HUES48 (cell line): ENCODE results near the gene TBC1D10A.

Experiments
- H3K27ac ChIP-seq: one replicate; pipeline ENCODE4 v1.7.0; 2013; ENCODE audit warnings: low read depth, low read length, inconsistent platforms
- H3K27me3 ChIP-seq: 2 replicates; pipeline ENCODE4 v1.6.1; 2013; ENCODE audit warnings: mild to moderate bottlenecking, low read length; ENCODE audit not compliant: control insufficient read depth, insufficient read depth
- H3K36me3 ChIP-seq: 2 replicates; pipeline ENCODE4 v1.6.1; 2013; ENCODE audit warnings: low read length; ENCODE audit not compliant: control insufficient read depth, insufficient read depth
- H3K4me1 ChIP-seq: 2 replicates; pipeline ENCODE4 v1.6.1; 2013; ENCODE audit warnings: mild to moderate bottlenecking, low read length; ENCODE audit not compliant: control insufficient read depth, insufficient read depth
- H3K4me3 ChIP-seq: 2 replicates; pipeline ENCODE4 v1.5.1; 2013; ENCODE audit warnings: mild to moderate bottlenecking, low read depth, low read length
- H3K9ac ChIP-seq: 2 replicates; pipeline ENCODE4 v1.6.1; 2013; ENCODE audit warnings: mild to moderate bottlenecking, low read depth, low read length, moderate library complexity
- H3K9me3 ChIP-seq: 2 replicates; pipeline ENCODE4 v1.6.1; 2013; ENCODE audit warnings: low read length; ENCODE audit not compliant: control insufficient read depth, insufficient read depth

The TBC1D10A gene

DNA sequence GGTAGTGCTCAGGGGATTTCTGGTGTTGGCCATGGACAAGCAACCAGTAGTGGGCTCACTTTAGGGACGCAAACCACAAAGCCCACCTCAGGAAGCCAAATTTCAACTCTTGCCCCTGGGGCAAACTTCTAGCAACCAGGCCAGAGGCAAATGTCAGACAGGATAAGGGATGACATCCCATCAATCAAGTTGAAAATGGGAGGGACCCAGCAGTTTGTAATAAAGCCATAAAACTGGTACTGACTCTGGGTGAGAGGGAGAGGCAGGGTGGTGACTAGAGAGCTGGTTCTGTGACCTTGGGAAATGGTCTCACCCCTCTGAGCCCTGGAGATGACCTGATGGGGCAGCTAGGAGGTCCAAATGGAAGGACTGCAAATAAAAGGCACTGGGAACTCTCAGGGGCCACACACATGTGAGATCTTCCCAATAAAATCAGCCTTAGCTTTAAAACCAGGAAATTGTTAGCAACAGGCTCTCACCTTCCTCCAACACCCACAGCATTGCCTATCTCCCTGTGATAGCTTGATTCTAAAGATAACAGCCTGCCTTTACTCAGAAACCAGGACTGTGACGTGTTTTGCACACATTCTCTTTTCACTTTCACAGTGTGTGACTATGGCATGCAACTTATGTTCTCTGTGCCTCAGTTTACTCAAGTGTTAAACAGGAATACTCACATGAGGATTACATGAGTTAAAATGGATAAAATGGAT is 6.4 kb upstream of the TBC1D10A start:
- Histone ChIP-seq H3K36me3 (peaks cover 72% of the 10 kb centered on the region), H3K9me3 (no peaks in the 10 kb centered on the region), H3K27ac (no peak overlapping the region)

DNA sequence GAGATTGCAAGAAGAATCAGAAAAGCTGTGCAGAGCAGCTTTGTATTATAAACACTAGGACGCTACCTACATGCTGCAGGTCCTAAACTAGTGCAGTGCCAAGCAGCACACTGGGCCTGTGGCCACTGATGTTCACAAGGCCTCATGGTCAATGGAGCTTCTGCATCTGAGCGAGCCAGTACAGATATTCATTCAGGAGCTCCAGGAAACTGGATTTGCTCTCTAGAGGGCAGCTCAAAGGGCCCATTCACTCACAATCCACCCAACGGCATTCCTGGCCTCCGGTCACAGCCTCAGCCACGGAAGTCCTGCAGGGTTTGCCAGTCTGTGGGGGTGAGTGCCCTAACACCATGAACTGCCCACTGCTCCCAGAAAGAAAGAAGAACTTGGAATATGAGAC is 5.8 kb upstream of the TBC1D10A start:
- Histone ChIP-seq H3K27ac (no peak overlapping the region), H3K9ac (no peak overlapping the region), H3K4me1 (peaks cover 4% of the 10 kb centered on the region), H3K9me3 (no peaks in the 10 kb centered on the region), H3K27me3 (no peaks in the 10 kb centered on the region), H3K36me3 (peaks cover 66% of the 10 kb centered on the region), H3K4me3 (no peak overlapping the region)

More for the DNA sequence above, 6.4 kb upstream of the TBC1D10A start:
- Histone ChIP-seq H3K4me3 (no peak overlapping the region), H3K9ac (no peak overlapping the region), H3K4me1 (no peaks in the 10 kb centered on the region), H3K27me3 (no peaks in the 10 kb centered on the region)

DNA sequence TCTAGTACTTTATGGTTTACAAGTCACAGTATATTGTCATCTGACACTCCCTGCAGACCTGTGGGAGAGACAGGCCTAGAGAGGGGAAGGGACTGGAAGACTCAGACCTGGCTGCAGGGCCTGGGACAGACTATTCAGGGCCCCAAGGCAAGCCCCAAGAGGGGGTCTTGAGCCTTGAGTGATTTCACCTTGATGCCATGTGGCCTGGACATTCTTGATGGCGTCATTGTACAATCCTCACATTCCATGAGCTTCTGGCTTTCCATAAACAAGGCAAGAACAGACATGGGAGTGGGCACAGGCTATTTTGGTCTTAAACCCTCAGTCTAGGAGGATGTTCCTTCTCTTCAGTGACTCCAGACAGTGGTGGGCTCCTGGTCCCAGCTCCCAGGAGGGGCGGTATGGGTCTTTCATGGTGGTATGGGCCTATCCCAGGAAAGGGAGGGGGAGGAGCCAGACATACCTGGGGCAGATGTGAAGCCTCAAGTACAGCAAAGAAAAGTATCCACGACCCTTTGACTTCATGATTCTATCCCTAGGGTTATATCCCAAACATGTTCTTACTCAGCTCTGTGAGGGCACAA is 1.8 kb upstream of the TBC1D10A start:
- no peak overlapping the region for H3K9ac ChIP-seq

GRCh38 chr22:30327864-30328345 is 1.2 kb upstream of the TBC1D10A start:
- H3K9ac ChIP-seq = no peak overlapping the region

More for the DNA sequence above, 1.8 kb upstream of the TBC1D10A start:
- no peaks in the 10 kb centered on the region for H3K9me3 ChIP-seq
- H3K27ac ChIP-seq = no peak overlapping the region
- H3K4me1 ChIP-seq = peaks cover 15% of the 10 kb centered on the region
- H3K27me3 ChIP-seq = no peaks in the 10 kb centered on the region
- peaks cover 26% of the 10 kb centered on the region for H3K36me3 ChIP-seq
- H3K4me3 ChIP-seq = no peak overlapping the region

DNA sequence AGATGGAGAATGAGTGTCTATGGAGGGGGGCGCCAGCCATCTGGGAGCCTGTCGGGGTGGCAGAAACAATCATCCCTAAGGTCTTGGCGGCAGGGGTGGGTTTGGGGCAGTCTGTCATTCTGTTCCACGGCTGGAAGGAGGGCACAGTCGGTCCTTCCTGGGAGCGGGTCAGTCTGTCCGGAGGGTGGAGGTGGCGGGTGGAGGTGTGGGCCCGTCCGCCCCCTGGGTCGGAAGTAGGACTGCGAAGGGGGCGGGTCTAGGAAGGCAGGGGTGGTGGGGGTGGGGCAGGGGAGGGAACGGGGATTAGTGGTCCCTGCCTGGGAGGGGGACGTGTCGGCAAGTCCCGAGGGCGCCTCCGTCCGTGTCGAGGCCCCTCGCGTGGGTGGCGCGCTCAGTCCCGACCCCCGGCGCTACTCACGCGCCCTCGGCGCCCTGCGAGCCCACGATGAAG is 461 bp downstream of the TBC1D10A start:
- Histone ChIP-seq H3K27ac (peak overlapping the region; percentile 47), H3K36me3 (peaks cover 6% of the 10 kb centered on the region), H3K4me1 (peaks cover 15% of the 10 kb centered on the region), H3K27me3 (no peaks in the 10 kb centered on the region), H3K4me3 (peak overlapping the region; percentile 94), H3K9ac (no peak overlapping the region; the same call in 1 of the 2 replicates), H3K9me3 (no peaks in the 10 kb centered on the region)

More at GRCh38 chr22:30327864-30328345, 1.2 kb upstream of the TBC1D10A start:
- H3K9me3 ChIP-seq = no peaks in the 10 kb centered on the region
- H3K36me3 ChIP-seq = peaks cover 20% of the 10 kb centered on the region
- no peak overlapping the region for H3K4me3 ChIP-seq
- peaks cover 15% of the 10 kb centered on the region for H3K4me1 ChIP-seq
- no peak overlapping the region for H3K27ac ChIP-seq
- no peaks in the 10 kb centered on the region for H3K27me3 ChIP-seq

DNA sequence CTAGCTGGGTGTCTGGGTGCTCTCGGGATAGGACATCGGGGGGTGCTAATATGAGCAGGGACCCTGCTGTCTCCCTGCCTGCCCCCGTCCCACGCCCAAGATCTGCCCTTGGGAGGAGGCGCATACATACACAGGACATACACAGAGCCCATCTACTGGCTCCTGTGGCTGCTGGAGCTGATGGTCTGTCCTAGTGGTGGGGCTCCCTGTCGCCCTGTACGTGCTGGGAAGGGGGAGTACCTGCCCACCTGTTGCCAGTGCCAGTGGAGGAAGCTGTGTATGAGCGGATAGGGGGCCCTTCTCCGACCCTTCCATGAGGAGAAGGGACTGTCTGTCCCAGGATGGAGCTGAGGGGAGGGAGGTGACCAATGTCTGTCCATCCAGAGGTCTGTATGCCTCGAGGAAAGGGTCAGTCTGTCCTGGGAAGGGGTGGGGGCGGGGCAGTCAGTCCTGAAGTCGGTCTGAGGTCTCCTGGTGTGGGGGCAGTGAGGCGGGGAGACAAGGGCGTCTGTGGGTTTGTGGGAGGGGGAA is 952 bp downstream of the TBC1D10A start:
- Histone ChIP-seq H3K27ac (no peak overlapping the region), H3K9ac (no peak overlapping the region)

DNA sequence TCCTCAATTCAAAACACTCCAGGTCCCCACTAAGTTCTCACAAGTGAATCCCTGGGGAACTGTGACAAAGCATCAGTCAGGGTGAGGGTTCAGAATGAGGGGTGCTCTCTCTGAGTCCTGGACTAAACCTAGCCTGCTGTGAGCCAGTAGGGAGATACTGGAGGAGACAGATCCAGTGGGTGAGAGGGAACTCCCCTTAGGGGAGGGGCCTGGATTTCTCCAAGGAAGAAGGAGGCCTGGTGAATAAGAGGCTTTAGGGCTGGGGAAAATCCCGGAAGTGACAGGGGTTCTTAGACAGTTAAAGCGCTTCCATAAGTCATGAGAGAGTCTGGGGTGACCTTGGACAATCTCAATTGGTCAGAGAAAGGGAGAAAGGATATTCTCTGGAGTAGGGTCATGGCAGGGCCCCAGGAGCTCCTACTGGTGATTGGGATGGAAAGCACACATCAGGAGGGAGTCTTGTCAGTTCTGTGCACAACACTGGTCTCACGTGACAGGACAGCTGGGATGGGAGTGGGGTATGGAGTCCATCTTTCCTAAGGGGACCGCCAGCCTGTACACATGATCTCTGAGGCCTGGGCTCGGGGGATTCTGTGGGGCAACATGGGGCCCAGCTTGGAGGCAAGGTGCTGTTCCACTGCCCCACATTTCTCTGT is 1.5 kb downstream of the TBC1D10A start:
- Histone ChIP-seq H3K9me3 (no peaks in the 10 kb centered on the region), H3K4me3 (no peak overlapping the region), H3K27ac (no peak overlapping the region), H3K27me3 (no peaks in the 10 kb centered on the region), H3K36me3 (no peaks in the 10 kb centered on the region), H3K4me1 (peaks cover 15% of the 10 kb centered on the region), H3K9ac (no peak overlapping the region)

More for the DNA sequence above, 952 bp downstream of the TBC1D10A start:
- Histone ChIP-seq H3K4me1 (peaks cover 15% of the 10 kb centered on the region), H3K4me3 (peak overlapping the region; percentile 94), H3K36me3 (peaks cover 2% of the 10 kb centered on the region), H3K9me3 (no peaks in the 10 kb centered on the region), H3K27me3 (no peaks in the 10 kb centered on the region)

GRCh38 chr22:30324014-30324730 is 2.6 kb downstream of the TBC1D10A start:
- peaks cover 15% of the 10 kb centered on the region for H3K4me1 ChIP-seq
- H3K9me3 ChIP-seq = no peaks in the 10 kb centered on the region
- no peak overlapping the region for H3K4me3 ChIP-seq
- no peaks in the 10 kb centered on the region for H3K36me3 ChIP-seq
- no peak overlapping the region for H3K9ac ChIP-seq
- no peaks in the 10 kb centered on the region for H3K27me3 ChIP-seq
- H3K27ac ChIP-seq = no peak overlapping the region

- H3K27ac ChIP-seq = no peak overlapping the region
Observed at GRCh38 chr22:30323246-30323645, 3.5 kb downstream of the TBC1D10A start.

GRCh38 chr22:30321461-30321860 is 5.3 kb downstream of the TBC1D10A start:
- H3K27ac ChIP-seq = no peak overlapping the region
- peaks cover 6% of the 10 kb centered on the region for H3K4me1 ChIP-seq
- H3K9ac ChIP-seq = no peak overlapping the region
- no peaks in the 10 kb centered on the region for H3K27me3 ChIP-seq
- H3K4me3 ChIP-seq = no peak overlapping the region
- H3K36me3 ChIP-seq = no peaks in the 10 kb centered on the region
- H3K9me3 ChIP-seq = no peaks in the 10 kb centered on the region

More at GRCh38 chr22:30323246-30323645, 3.5 kb downstream of the TBC1D10A start:
- H3K9me3 ChIP-seq = no peaks in the 10 kb centered on the region
- no peak overlapping the region for H3K9ac ChIP-seq
- no peak overlapping the region for H3K4me3 ChIP-seq
- H3K36me3 ChIP-seq = no peaks in the 10 kb centered on the region
- H3K4me1 ChIP-seq = peaks cover 15% of the 10 kb centered on the region
- no peaks in the 10 kb centered on the region for H3K27me3 ChIP-seq
